Mucosa of rectum (tissue), 2 donors: ENCODE data around the gene PRKG1.

Experiments
- H3K27ac ChIP-seq, 2 donors: one replicate each; pipeline ENCODE4 v1.7.0; 2013; ENCODE audit warnings: inconsistent platforms in 2 of 2, low read depth in 2 of 2, low read length in 2 of 2
- H3K27me3 ChIP-seq, 2 donors: one replicate each; pipeline ENCODE4 v1.7.0; 2013; ENCODE audit warnings: low read length in 2 of 2; ENCODE audit not compliant: control insufficient read depth in 2 of 2, insufficient read depth in 2 of 2
- H3K36me3 ChIP-seq, 2 donors: one replicate each; pipeline ENCODE4 v1.7.0; 2013; ENCODE audit warnings: low read length in 2 of 2; ENCODE audit not compliant: control insufficient read depth in 2 of 2, insufficient read depth in 2 of 2
- H3K4me1 ChIP-seq, 2 donors: one replicate each; pipeline ENCODE4 v1.7.0; 2013; ENCODE audit warnings: low read length in 2 of 2, mild to moderate bottlenecking in 1 of 2; ENCODE audit not compliant: control insufficient read depth in 2 of 2, insufficient read depth in 2 of 2
- H3K4me3 ChIP-seq, 2 donors: one replicate each; pipeline ENCODE4 v1.7.0; 2013; ENCODE audit warnings: low read length in 2 of 2
- H3K9ac ChIP-seq, 2 donors: one replicate each; pipeline ENCODE4 v1.7.0; 2013; ENCODE audit warnings: low read length in 2 of 2, low read depth in 1 of 2, mild to moderate bottlenecking in 1 of 2
- H3K9me3 ChIP-seq, 2 donors: one replicate each; pipeline ENCODE4 v1.7.0; 2013; ENCODE audit warnings: low read length in 2 of 2; ENCODE audit not compliant: control insufficient read depth in 2 of 2
- donor health status: healthy.
- donor health status: Normal muscosa, but diverticular disease.

Gene PRKG1

GRCh38 chr10:51075043-51075872 lies 971 bp downstream of the PRKG1 start:
- Histone ChIP-seq H3K9ac (peak overlapping the region; percentile 38 to 62), H3K27ac (peak overlapping the region; percentile 69 to 77), H3K27me3 (peaks cover 8 to 10% of the 10 kb centered on the region in 2 donors)

GRCh38 chr10:51075873-51076229 lies 1.6 kb downstream of the PRKG1 start:
- Histone ChIP-seq H3K4me1 (peaks cover 0 to 8% of the 10 kb centered on the region in 2 donors), H3K9me3 (no peaks in the 10 kb centered on the region), H3K4me3 (peak overlapping the region; percentile 70 to 76), H3K27ac (no peak overlapping the region), H3K36me3 (no peaks in the 10 kb centered on the region), H3K27me3 (peaks cover 8 to 10% of the 10 kb centered on the region in 2 donors), H3K9ac (no peak overlapping the region)

More at GRCh38 chr10:51075043-51075872, 971 bp downstream of the PRKG1 start:
- Histone ChIP-seq H3K36me3 (no peaks in the 10 kb centered on the region), H3K9me3 (no peaks in the 10 kb centered on the region), H3K4me3 (peak overlapping the region; percentile 70 to 76), H3K4me1 (peaks cover 0 to 8% of the 10 kb centered on the region in 2 donors)

- Histone ChIP-seq H3K27ac (no peak overlapping the region), H3K4me3 (peak overlapping the region; percentile 70 to 76), H3K4me1 (peaks cover 0 to 8% of the 10 kb centered on the region in 2 donors), H3K27me3 (peaks cover 8 to 10% of the 10 kb centered on the region in 2 donors), H3K36me3 (no peaks in the 10 kb centered on the region), H3K9me3 (no peaks in the 10 kb centered on the region), H3K9ac (no peak overlapping the region)
These were observed 2.1 kb downstream of the PRKG1 start for GRCh38 chr10:51076299-51076841.

GRCh38 chr10:51077074-51077473 lies 2.8 kb downstream of the PRKG1 start:
- Histone ChIP-seq H3K9me3 (no peaks in the 10 kb centered on the region), H3K27me3 (peaks cover 8 to 10% of the 10 kb centered on the region in 2 donors), H3K36me3 (no peaks in the 10 kb centered on the region), H3K9ac (no peak overlapping the region), H3K4me3 (peak overlapping the region in 1 of 2 donors; percentile 76), H3K4me1 (peaks cover 0 to 8% of the 10 kb centered on the region in 2 donors), H3K27ac (no peak overlapping the region)

GRCh38 chr10:51077507-51077906 lies 3.2 kb downstream of the PRKG1 start:
- H3K9me3 ChIP-seq: no peaks in the 10 kb centered on the region
- H3K4me3 ChIP-seq: no peak overlapping the region
- peaks cover 8 to 10% of the 10 kb centered on the region in 2 donors for H3K27me3 ChIP-seq
- H3K9ac ChIP-seq: no peak overlapping the region
- H3K36me3 ChIP-seq: no peaks in the 10 kb centered on the region
- peaks cover 0 to 8% of the 10 kb centered on the region in 2 donors for H3K4me1 ChIP-seq
- no peak overlapping the region for H3K27ac ChIP-seq

- peaks cover 2 to 8% of the 10 kb centered on the region in 2 donors for H3K27me3 ChIP-seq
- no peak overlapping the region for H3K4me3 ChIP-seq
- H3K9me3 ChIP-seq: no peaks in the 10 kb centered on the region
- no peaks in the 10 kb centered on the region for H3K36me3 ChIP-seq
- peaks cover 0 to 6% of the 10 kb centered on the region in 2 donors for H3K4me1 ChIP-seq
- no peak overlapping the region for H3K27ac ChIP-seq
- no peak overlapping the region for H3K9ac ChIP-seq
These were observed 5.0 kb downstream of the PRKG1 start for GRCh38 chr10:51079331-51079730.

- Histone ChIP-seq H3K27me3 (peaks cover 2 to 4% of the 10 kb centered on the region in 2 donors), H3K4me1 (peaks cover 0 to 2% of the 10 kb centered on the region in 2 donors), H3K9ac (no peak overlapping the region), H3K4me3 (no peak overlapping the region), H3K36me3 (no peaks in the 10 kb centered on the region), H3K9me3 (no peaks in the 10 kb centered on the region), H3K27ac (no peak overlapping the region)
These were observed 5.5 kb downstream of the PRKG1 start for GRCh38 chr10:51079766-51080165.

- no peak overlapping the region for H3K9ac ChIP-seq
- H3K36me3 ChIP-seq: no peaks in the 10 kb centered on the region
- no peak overlapping the region for H3K27ac ChIP-seq
- no peaks in the 10 kb centered on the region for H3K9me3 ChIP-seq
- H3K4me3 ChIP-seq: no peak overlapping the region
- peaks cover 0 to 2% of the 10 kb centered on the region in 2 donors for H3K4me1 ChIP-seq
- H3K27me3 ChIP-seq: no peaks in the 10 kb centered on the region
These were observed 6.2 kb downstream of the PRKG1 start for GRCh38 chr10:51080311-51081006.

- Histone ChIP-seq H3K9me3 (no peaks in the 10 kb centered on the region), H3K36me3 (no peaks in the 10 kb centered on the region), H3K27me3 (no peaks in the 10 kb centered on the region), H3K9ac (no peak overlapping the region), H3K4me3 (no peak overlapping the region), H3K4me1 (peaks cover 0 to 2% of the 10 kb centered on the region in 2 donors), H3K27ac (peak overlapping the region in 1 of 2 donors; percentile 37)
These were observed 8.6 kb downstream of the PRKG1 start for GRCh38 chr10:51082857-51083256.

- H3K4me3 ChIP-seq: no peak overlapping the region
- peaks cover 0 to 2% of the 10 kb centered on the region in 2 donors for H3K4me1 ChIP-seq
- peak overlapping the region in 1 of 2 donors; percentile 22 for H3K9ac ChIP-seq
These were observed 9.1 kb downstream of the PRKG1 start for GRCh38 chr10:51083356-51083853.

More at GRCh38 chr10:51083356-51083853, 9.1 kb downstream of the PRKG1 start:
- H3K27me3 ChIP-seq: no peaks in the 10 kb centered on the region
- H3K9me3 ChIP-seq: no peaks in the 10 kb centered on the region
- no peaks in the 10 kb centered on the region for H3K36me3 ChIP-seq
- H3K27ac ChIP-seq: peak overlapping the region; percentile 6 to 39
